Measurements from ENCODE around the gene SYCP2.

The SYCP2 gene

GRCh38 chr20:59944726-59945125, 11.3 kb upstream of the SYCP2 start:
- no peak for DNase-seq

- no peak for DNase-seq
Measured at GRCh38 chr20:59942245-59942644, 8.8 kb upstream of the SYCP2 start.

GRCh38 chr20:59940956-59941294, 7.5 kb upstream of the SYCP2 start:
- DNase-seq = no peak

- DNase-seq = peak; percentile 46 to 83 (median 70)
Measured at GRCh38 chr20:59940129-59940955, 6.9 kb upstream of the SYCP2 start, which contains the start of the genes FAM217B and PPP1R3D. TSS of gene FAM217B (plus strand) at chr20:59940389. CDS start at chr20:59943944, 3,555 bp downstream. TSS of gene PPP1R3D (minus strand) at chr20:59940305. CDS start at chr20:59939931, 374 bp downstream.

- no peak for DNase-seq
Measured at GRCh38 chr20:59939879-59940128, 6.4 kb upstream of the SYCP2 start.

- DNase-seq = no peak
Measured at GRCh38 chr20:59939052-59939878, 5.8 kb upstream of the SYCP2 start.

GRCh38 chr20:59938696-59939051, 5.2 kb upstream of the SYCP2 start:
- no peak for DNase-seq

- no peak for DNase-seq
Measured at GRCh38 chr20:59938221-59938620, 4.8 kb upstream of the SYCP2 start.

GRCh38 chr20:59937150-59937549, 3.7 kb upstream of the SYCP2 start:
- DNase-seq = no peak

- DNase-seq = no peak
Measured at GRCh38 chr20:59936409-59936808, 3.0 kb upstream of the SYCP2 start.

GRCh38 chr20:59935457-59936185, 2.2 kb upstream of the SYCP2 start:
- no peak for DNase-seq

- DNase-seq = peak; percentile 40 to 74 (median 47)
Measured at GRCh38 chr20:59933849-59934585, 580 bp upstream of the SYCP2 start.

GRCh38 chr20:59932616-59933295, 681 bp downstream of the SYCP2 start:
- no peak for DNase-seq

- DNase-seq = no peak
Measured at GRCh38 chr20:59931511-59932312, 1.7 kb downstream of the SYCP2 start.

GRCh38 chr20:59925899-59926298, 7.5 kb downstream of the SYCP2 start:
- no peak for DNase-seq

- DNase-seq = no peak
Measured at GRCh38 chr20:59925359-59925758, 8.1 kb downstream of the SYCP2 start.

- no peak for DNase-seq
Measured at GRCh38 chr20:59923514-59923913, 9.9 kb downstream of the SYCP2 start.

GRCh38 chr20:59920944-59921343, 12.5 kb downstream of the SYCP2 start:
- DNase-seq = no peak

GRCh38 chr20:59912609-59913008, 20.8 kb downstream of the SYCP2 start:
- no peak for DNase-seq

- no peak for DNase-seq
Measured at GRCh38 chr20:59911041-59911440, 22.4 kb downstream of the SYCP2 start.

GRCh38 chr20:59908855-59909254, 24.6 kb downstream of the SYCP2 start:
- no peak for DNase-seq
